Inferior parietal cortex (tissue), 1 donor: Measurements from ENCODE around the gene PTGES2.
"Not testable (repeated sequence)": the region's sequence is repeated elsewhere in the genome, so short reads cannot be mapped to it uniquely, and the experiment has no call there.

Experiments used
- DNase-seq: peaks from one replicate; pipeline ENCODE4 v3.0.0-alpha.2; 2016; ENCODE audit errors: extremely low spot score

The PTGES2 gene

DNA sequence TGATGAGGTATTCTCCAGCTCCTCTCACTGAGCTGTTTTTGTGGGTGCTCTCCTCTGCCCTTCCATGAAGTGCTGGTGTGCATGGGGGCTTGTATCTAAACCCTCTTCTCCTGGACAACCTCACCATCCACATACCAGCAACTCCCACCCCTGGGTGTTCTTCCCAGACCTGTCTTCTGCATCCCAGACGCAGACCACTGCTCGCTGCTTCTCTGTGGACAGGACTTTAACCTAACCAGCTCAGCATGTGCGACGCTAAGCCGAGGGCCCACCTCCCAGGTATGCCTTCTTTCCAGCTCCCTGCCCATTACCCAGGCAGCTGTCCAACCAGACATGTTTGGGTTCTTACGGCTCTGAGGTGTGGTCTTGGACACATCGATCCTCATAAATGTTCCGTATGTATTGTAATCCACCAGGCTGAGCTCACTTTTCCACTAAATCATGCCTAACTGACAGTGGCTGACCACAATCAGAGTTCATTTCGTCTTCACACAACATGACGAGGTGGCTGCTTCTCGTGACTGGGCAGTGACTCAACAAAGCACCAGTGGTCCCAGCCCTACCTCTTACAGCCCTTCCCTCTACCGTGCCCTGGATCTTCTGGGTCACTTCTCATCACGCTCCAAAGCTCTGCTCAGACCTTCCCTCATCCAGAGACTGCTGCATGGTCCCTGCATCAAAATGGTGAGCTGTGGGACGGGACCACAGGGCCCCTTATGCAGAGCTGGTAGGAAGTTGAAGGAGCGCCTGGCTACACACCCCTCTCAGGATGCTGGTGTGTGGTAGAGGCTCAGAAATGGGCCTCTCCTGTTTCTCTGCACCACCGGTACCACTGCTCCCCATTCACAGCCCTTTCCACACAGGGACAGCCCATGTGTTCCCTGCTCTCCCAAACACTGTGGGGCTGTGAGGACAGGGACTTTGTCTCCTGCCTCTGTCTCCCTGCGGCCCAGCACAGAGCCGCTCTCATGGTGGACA, 9.6 kb upstream of the PTGES2 start:
- no peak for DNase-seq

DNA sequence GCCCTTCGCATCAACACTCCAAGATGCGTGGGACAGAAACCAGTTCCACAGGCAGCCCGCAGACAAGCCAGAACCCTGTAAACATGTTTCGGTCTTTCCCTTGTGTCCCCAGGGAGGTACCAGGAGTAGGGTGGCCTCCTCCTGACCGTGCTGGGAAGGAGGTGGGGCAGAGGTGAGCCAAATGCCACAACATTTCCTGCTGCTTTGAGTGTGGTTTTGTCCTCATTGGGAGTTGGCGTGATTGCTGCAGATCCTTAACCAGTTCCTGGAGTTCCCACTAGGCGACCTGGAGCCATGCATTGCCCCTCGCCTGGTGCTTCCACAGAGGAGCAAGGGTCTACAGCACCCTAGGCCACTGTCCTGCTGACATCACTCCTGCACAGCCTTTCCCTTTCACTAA, 8.0 kb upstream of the PTGES2 start:
- not testable (repeated sequence) for DNase-seq

DNA sequence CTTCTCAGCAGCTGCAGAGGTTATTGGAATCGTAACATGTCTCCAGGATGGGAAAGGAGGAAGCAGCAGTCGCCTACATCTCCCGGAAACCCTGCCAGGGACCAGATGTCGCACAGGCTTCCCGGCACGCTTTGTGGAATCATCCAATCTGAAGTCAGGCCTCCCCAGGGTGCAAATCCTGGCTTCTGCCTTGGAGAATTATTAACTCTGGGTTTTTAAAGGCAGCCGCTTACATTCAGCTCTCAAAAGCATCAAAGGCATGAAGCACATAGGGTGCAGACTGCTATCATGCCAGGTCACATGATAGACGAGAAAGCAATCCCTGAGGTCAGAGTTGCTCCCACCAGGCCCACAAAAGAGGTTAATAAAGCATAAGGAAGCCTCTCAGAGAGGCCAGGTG, 4.6 kb upstream of the PTGES2 start:
- DNase-seq, result not testable (repeated sequence)

DNA sequence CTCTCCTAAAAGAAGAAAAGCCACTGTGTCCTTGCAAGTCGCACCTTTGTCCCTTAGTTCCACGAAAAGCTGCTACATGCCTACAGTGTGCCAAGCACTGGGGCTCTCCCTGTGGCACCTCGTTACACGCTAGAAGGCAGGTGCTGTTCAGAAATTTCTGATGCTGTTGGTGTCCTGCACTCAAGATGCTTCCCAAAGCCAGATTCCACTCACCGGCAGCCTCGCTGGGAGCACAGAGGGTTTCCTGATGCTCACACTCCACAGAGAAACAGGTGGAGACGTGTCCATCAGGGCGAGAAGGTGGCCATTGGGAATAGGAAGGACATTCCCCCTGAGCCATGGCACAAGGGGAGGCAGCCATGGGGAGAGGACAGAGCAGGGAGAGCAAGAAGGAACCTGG, 3.8 kb upstream of the PTGES2 start:
- DNase-seq, result not testable (repeated sequence)

DNA sequence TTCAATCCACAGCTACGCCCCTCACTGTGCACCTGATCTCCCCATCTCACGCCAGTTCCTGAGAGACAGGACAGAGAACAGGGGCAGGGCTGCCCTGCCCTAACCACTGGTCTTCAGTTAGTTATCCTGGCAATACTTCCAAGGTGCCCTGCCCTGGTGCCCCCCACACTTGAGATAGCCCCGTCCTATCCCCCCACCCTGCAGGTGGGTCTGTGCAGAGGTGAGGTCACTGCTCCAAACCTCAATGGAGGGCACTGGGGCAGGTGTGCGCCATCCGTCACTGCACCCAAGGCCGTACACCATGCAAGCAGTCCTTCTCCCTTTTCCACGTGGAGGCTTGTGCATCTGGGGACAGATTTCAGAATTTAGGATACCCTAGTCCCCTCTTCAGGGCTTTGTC, 3.1 kb upstream of the PTGES2 start:
- DNase-seq, result not testable (repeated sequence)

DNA sequence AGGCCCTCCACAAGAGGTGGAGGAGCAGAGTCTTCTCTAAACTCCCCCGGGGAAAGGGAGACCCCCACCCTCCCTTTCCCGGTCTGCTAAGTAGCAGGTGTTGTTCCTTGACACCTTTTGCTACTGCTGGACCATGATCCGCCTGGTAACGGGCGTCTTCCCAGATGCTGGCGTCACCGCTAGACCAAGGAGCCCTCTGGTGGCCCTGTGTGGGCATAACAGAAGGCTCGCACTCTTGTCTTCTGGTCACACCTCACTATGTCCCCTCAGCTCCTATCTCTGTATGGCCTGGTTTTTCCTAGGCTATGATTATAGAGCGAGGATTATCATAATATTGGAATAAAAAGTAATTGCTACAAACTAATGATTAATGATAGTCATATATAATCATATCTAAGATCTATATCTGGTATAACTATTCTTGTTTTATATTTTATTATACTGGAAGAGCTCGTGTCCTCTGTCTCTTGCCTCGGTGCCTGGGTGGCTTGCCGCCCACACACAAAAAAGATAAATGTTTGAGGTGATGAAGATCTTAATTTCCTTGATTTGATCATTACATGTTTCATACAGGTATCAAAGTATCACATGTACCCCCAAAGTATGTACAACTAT, 2.6 kb upstream of the PTGES2 start:
- DNase-seq, result not testable (repeated sequence)

DNA sequence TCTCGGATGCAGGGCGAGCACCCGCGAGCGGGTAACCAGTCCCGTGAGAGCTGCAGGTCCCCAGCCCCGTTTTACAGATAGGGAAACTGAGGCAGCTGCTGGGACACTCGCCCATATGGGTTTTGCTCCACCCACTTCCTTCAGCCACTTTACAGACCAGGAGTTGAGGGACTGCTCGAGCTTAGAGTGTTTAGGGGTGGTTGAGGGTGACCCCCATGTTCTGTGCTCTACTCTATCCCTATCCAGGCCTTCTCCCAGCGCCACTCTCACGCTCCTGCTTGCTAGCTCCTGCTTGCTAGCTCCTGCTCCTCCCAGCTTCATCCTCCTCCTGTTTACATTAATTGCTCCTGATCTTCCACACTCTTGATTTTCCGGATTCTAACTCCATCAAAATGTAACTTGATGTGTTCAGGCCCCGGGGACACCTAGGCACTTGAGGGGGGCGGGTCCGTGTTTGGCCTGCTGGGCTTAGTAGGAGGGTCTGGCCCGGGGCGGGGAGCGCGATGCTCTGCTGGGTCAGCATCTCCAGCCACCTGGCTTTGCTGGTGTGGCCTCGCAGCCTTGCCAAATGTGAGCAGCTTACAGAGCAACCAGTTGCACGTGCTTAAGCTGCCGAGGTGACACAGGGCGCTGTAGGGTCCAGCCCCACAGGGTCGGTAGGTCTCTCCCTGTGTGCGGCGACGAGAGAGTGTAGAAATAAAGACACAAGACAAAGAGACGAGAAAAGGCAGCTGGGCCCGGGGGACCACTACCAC, 1.5 kb upstream of the PTGES2 start:
- DNase-seq, result no peak

DNA sequence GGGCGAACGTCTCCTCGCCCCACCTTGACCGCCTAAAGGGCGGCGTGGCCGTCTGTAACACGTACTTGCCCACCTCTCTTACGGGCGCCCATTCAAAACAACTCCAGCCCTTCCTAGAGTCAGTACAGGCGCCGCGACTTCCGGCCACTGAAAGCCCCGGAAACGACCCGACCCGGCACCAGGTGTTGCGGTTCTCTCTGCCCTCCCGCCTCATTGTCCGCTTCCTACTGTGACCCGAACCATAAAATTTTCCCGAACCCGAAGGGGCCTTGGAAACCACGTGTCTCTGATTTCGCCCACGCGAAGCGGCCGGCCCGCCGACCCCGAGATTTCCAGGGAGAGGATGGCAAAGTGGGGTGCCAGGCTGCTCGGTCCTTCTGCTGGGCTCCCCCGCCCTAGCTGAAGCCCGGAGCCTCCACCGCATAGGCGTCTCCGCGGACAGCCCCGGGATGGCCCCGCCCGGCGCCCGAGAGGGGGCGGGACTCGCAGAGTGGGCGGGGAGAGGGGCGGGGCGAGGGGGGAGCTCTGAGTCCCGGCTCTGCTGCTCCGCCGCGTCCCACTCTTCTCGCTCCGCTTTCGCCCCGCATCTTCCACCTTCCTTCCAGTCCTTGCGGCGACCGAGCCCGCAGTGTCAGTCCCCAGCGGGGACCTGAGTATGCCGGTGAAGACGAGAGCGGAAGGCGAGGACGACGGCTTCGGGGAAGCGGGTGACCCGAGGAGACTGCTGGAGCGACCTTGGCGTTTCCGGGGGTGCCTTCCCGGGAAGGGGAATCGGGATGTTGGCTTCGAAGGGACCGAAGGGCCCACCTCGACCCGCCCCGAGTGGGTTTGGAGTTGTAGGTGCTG, 684 bp upstream of the PTGES2 start:
- DNase-seq, result peak; percentile 91

DNA sequence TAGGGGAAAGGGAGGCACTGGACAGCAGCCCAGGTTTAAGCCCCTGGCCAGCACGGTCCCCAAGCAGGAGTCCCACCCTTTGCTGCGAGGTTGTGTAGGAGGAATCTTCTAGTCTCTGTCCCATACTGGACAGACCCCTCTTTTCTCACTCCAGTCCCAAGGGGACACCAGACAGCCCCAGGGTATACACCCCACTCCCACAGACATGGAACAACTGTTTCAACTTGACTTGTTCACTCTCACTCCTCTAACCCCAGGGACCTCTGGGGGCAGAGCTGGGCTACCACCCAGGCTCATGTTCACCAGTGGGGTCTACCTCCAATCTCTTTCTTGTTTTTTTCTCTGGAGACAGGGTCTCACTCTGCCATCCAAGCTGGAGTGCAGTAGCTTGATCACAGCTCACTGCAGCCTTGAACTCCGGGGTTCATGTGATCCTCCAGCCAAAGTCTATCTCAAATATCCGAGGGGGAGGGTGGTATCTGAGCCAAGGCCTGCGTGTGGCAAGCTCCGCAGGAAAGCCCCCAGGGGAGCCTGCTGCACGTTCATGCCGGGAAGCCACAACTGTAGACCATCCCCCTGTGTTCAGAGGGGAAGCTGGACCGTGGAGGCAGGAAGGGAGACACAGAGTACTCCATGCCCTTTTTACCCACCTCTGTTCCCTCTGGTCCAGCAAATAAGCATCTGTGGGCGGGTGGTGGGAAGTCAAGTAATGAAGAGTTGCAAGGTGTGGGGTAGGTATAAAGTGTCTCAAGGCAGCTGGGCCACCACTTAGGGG, 1.8 kb downstream of the PTGES2 start:
- no peak for DNase-seq

DNA sequence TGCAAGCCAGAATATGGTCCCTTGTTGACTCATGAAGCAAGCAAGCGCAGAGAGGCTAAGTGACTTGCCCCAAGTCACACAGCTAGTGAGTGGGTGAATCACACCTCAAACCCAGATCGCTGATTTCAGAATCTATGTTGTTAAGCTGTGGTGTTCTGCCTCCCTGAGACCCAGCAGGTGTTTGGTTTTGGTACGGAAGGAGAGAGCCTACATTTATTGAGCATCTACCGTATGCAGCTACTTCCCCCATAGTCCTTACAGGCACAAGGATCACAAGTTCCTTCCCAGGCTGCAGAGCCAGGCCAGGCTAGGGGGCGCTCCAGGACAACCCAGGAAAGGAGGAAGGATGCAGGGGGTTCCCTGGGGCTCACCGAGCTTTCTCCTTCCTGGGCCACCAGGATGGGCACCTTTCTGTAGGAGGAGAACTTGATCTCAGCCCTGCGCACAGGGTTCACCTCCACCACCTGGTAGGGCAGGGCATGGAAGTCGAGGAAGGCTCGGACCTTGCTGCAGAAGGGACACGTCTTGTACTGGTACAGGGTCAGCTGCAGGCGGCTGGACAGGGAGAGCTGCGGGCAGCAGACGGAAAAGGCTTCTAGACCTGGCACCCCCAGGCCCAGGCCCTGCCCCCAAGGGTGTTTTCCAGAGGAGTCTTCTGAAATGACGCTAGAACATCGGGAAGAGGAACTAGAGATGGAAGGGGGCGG, 2.5 kb downstream of the PTGES2 start:
- DNase-seq, result no peak

DNA sequence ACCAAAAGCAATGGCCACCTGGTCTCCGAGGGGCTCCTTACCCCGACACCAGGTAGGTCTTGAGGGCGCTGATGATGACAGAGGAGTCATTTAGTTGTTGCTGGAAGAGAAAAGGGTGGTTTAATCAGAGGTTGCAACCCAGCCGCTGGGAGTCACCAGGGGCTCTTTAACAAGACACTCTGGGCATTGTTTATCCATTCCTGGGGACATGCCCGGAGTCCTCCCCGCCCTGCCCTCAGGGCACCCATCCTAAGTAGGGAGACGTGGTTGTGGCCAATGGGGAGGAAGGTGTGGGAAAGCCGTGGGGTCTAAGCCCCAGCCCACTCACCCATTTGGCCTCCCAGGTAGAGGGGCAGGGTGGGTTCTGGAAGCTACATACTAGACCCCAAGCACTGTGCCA, 3.1 kb downstream of the PTGES2 start:
- DNase-seq, result no peak

DNA sequence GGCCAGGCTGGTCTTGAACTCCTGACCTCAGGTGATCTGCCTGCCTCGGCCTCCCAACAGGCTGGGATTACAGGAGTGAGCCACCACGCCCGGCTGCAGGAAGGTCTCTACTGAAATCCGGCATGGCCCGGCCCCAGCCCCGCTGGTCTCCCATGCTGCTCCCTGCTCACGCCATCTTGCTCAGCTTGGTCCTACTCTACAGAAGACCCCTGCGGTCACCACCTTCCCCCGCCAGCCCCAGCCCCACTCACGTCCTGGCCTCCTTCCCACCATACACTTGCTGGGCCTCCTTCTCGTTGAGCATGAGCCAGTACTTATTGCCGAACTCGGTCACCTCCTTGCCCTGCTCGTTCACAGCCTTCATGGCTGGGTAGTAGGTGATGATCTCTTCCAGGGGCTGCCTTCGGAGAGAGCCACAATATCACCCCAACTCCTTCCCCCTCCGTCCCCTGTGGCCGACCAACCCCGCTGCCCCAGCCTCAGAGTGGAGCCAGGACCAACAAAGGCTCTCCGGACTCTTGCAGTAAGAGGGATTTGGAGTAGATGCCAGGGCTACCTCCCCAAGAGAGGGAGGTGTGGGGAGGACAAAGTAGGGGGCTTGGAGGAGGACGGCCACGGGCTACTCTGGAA, 4.0 kb downstream of the PTGES2 start:
- no peak for DNase-seq

DNA sequence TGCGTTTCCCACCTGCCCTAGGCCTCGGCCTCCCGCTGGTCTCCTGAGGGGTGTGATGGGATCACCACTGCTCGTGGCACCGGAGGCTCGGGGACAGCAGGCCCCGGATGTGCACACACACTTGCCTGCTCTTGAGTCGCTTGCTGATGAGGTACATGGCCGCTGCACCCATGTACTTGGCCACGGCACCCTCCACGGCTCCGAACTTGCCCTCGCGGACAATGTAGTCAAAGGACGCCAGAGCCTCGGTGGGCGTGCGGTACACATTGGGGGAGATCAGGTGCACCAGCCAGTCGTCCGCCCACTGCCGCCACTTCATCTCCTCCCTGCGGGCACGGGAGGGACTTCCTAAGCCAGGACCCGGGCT, 4.7 kb downstream of the PTGES2 start:
- DNase-seq, result no peak

DNA sequence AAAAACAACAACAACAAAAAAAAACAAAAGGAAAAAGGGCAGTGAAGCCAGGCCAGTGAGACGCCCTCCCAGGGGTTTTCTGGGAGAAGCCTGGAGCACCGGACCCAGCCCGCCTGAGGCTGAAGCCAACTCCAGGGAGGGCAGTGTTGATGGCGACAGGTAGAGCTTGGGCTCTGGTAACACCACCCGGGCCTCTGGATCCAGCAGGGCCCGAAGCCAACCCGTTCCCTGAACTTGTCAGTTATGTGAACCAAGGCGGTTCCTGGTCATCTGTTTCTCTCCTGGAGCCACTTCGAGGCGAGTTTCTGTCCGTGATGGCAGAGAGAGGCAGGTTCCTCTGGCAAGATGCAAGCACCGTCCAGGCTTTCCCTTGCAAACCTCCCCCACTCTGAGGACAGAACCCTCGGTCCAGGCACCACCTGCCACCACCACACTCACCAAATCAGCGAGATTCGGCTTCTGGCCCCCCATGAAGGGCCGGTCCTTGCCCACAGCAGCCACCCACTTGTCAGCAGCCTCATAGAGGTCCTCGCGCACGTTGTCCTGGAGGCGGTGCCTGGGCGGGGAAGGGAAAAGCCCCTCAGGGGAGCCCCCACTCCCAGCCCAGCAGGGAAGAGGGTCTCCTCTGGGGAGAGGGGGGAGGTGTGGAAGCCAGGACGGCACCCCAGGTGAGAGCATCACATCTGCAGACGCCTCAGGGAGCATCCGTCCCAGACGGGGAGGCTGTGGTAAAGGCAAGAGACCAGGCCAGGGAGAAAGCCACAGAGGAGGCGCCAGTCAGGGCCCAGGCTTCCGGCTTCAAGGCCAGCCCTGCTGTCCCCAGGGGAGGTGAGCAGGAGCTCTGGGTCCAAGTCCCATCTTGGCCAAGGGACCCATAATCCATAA, 5.4 kb downstream of the PTGES2 start:
- DNase-seq, result no peak

DNA sequence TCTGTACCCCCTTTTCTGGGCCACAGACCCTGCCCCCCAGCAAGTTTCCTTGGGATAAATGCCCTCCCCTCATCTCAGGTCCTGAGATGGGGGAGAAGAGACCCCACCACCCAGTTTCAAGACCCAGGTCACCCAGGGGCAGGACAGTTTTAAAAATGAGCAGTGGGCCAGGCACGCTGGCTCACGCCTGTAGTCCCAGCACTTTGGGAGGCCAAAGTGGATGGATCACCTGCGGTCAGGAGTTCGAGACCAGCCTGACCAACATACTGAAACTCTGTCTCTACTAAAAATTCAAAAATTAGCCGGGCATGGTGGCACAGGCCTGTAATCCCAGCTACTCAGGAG, 6.1 kb downstream of the PTGES2 start:
- no peak for DNase-seq

DNA sequence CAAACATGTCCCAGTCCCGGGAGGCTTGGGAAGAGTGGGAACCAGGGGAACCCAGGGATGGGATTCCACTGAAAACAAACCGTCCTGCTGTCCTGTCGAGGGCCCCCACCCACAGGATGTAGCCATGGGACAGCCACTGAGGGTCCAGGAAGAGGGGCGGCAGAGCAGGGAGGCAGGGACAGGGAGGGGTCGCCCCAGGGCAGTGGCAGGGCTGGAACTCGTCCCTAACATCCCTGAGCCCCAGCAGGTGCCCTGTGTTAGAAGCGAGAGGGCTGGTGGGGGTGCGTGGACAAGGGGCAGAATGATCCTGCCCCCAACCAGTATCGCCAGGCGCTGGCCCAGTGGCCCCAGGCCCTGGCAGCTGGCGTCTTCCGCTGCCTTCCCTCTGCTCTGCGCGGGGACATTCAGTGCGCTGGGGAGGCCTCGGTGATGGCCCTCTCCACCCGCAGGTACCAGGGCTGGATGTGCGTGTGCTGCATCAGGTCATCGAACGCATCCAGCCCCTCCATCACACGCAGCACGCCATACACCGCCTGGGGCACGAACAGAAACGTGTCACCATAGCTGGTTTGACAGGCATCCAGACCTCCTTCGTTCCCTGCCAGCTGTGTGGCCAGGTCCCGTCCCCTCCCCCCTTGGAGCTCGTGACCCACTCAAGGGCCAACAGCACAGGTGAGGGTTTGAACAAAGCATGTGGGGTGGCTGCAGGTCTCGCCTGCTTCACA, 6.6 kb downstream of the PTGES2 start:
- DNase-seq, result no peak

DNA sequence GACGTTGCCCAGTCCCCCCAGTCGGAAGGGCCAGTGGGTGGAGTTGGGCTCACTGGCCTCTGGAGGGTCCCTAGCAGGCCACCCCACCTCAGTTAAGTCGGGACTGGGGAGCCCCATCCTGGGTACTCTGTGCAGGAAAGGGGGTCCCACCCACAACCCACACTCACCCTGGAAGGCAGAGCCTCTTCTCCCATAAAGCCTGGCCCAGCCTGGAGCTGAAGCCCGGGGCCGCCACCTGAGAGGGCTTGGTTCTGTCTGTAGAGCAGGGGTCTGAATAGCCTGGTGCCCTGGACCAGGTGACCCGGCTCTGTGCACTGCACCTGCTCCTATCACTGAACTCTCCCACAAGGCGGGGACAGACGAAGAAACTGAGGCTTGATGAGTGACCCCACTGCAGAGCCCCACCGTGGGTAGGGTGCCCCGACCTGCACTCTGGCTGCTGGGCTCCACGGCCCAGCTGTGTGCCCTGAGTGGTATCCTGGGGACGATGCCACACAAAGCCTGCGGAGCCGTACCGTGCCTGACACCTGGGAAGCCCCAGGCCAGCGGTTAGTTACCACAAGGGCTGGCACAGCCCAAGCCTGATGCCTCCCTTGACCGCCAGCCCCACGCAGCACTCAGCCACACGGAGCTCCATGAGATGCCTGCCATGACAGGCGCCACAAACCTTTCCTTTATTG, 7.3 kb downstream of the PTGES2 start:
- no peak for DNase-seq
